ENCODE measurements around the gene GADD45G.

DNA sequence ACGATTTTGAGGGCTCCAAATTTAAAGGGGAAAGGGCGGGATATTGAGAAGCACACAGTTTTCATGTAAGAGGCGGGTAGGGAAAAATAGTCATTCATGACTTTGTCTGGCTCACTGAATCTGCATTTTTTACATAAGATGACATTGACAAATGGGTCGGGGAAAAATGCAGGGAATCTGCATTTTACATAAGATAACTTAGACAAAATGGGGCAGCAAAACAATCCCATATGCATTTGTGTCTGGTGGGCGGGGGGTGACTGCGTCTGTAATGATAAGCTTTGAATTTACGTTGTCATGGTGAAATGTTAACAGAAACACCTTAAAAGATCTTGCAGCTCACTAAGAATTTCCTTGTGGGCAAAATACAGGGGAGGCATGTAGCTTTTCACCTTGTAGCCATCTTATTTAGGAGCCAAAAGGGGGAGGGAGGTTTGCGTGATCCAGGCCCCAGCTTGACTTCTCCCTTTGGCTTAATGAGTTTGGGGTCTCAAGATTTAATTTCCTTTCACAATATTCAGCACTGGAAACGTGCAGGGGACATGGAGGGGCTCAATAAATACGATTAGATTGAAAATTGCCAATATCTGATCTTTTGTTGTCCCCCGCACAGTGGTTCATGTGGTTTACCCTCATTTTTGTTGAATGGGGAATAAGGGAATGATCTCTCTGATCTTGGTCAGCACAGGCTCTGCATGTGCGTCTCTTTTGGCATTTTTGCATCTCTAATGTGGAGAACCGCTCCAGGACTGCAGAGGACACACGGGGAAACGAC, 41.1 kb upstream of the GADD45G start:
- TF ChIP-seq NR2F1 (conservative IDR thresholded peaks at IDR 0.05) (no peak), POLR2A (IDR thresholded peaks at IDR 0.05; ENCODE audit: low read depth, low read length) (no peak), CHD2 (IDR thresholded peaks at IDR 0.05; ENCODE audit: borderline replicate concordance, low read depth, low read length) (no peak), EZH2 (IDR thresholded peaks at IDR 0.05; ENCODE audit: borderline replicate concordance, control insufficient read depth, low read depth, low read length) (no peak), POLR2AphosphoS5 (IDR thresholded peaks at IDR 0.05; ENCODE audit: low read length) (no peak), BRCA1 (IDR thresholded peaks at IDR 0.05; ENCODE audit: low read depth, low read length) (no peak), PML (IDR thresholded peaks at IDR 0.05; ENCODE audit: low read length) (no peak), BMI1 (IDR thresholded peaks at IDR 0.05; ENCODE audit: borderline replicate concordance) (no peak), SIN3A (IDR thresholded peaks at IDR 0.05; ENCODE audit: low read depth, low read length) (no peak), TAF1 (IDR thresholded peaks at IDR 0.05; ENCODE audit: borderline replicate concordance, low read depth, low read length) (no peak), STAT3 (IDR thresholded peaks at IDR 0.05; ENCODE audit: low read depth, low read length) (no peak)
- TF ChIP-seq, protein P1, sequence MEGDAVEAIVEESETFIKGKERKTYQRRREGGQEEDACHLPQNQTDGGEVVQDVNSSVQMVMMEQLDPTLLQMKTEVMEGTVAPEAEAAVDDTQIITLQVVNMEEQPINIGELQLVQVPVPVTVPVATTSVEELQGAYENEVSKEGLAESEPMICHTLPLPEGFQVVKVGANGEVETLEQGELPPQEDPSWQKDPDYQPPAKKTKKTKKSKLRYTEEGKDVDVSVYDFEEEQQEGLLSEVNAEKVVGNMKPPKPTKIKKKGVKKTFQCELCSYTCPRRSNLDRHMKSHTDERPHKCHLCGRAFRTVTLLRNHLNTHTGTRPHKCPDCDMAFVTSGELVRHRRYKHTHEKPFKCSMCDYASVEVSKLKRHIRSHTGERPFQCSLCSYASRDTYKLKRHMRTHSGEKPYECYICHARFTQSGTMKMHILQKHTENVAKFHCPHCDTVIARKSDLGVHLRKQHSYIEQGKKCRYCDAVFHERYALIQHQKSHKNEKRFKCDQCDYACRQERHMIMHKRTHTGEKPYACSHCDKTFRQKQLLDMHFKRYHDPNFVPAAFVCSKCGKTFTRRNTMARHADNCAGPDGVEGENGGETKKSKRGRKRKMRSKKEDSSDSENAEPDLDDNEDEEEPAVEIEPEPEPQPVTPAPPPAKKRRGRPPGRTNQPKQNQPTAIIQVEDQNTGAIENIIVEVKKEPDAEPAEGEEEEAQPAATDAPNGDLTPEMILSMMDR (IDR thresholded peaks at IDR 0.05 in 2 of 3, conservative IDR thresholded peaks at IDR 0.05 in 1 of 3; ENCODE audit: control insufficient read depth in 2 of 3, extremely low read depth in 1 of 3, insufficient read depth in 1 of 3, low read depth in 3 of 3, low read length in 3 of 3), result no peak
- TF ChIP-seq, protein P2, sequence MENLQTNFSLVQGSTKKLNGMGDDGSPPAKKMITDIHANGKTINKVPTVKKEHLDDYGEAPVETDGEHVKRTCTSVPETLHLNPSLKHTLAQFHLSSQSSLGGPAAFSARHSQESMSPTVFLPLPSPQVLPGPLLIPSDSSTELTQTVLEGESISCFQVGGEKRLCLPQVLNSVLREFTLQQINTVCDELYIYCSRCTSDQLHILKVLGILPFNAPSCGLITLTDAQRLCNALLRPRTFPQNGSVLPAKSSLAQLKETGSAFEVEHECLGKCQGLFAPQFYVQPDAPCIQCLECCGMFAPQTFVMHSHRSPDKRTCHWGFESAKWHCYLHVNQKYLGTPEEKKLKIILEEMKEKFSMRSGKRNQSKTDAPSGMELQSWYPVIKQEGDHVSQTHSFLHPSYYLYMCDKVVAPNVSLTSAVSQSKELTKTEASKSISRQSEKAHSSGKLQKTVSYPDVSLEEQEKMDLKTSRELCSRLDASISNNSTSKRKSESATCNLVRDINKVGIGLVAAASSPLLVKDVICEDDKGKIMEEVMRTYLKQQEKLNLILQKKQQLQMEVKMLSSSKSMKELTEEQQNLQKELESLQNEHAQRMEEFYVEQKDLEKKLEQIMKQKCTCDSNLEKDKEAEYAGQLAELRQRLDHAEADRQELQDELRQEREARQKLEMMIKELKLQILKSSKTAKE (IDR thresholded peaks at IDR 0.05; ENCODE audit: low read depth, poor library complexity, severe bottlenecking), result no peak
- TF ChIP-seq, protein P3, sequence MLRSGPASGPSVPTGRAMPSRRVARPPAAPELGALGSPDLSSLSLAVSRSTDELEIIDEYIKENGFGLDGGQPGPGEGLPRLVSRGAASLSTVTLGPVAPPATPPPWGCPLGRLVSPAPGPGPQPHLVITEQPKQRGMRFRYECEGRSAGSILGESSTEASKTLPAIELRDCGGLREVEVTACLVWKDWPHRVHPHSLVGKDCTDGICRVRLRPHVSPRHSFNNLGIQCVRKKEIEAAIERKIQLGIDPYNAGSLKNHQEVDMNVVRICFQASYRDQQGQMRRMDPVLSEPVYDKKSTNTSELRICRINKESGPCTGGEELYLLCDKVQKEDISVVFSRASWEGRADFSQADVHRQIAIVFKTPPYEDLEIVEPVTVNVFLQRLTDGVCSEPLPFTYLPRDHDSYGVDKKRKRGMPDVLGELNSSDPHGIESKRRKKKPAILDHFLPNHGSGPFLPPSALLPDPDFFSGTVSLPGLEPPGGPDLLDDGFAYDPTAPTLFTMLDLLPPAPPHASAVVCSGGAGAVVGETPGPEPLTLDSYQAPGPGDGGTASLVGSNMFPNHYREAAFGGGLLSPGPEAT (IDR thresholded peaks at IDR 0.05; ENCODE audit: low read depth), result no peak

Data from GM12878 (cell line).